ENCODE measurements around the gene GNG13.
"Not testable (repeated sequence)": the region's sequence is repeated elsewhere in the genome, so short reads cannot be mapped to it uniquely, and the experiment has no call there.

The GNG13 gene

DNA sequence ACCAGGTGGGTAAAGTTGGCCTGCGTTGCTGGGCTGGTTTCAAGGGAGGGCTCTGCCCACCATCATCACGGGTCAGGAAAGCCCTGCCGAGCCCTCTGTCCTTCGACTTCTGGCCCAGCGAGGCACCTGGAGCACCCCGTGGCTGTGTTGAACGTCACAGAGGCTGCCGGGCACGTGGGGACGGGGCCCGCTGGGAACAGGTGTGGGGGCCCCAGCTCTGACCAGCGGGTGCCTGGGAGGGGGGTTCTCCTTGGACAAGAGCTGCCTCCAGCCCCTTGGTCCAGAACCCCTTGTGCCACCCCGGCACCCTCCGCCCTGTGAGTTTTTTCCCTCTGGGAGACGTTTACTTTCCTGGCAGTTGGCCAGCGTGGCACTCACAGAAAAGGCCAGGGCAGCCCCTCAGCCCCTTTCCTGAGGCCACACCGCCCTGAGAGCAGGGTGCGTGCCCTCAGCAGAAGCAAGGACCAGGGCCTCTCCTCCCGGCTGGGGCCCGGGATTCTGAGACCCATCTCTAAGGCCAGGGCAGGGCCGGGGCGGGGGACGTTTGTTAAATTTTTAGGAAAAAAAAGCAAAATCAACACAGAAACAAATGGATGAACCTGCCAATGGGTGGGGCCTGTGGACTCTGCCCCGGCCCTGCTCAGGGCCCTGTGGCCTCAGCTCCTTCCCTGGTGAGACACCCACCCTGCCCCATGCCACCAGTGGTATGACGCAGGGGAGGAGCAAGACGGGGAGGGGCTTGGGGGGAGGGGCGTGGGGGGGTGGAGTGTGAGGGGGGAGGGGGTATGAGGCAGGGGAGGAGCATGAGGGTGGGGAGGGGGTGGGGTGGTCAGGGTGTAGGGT, 31.3 kb upstream of the GNG13 start:
- DNase-seq = no peak

DNA sequence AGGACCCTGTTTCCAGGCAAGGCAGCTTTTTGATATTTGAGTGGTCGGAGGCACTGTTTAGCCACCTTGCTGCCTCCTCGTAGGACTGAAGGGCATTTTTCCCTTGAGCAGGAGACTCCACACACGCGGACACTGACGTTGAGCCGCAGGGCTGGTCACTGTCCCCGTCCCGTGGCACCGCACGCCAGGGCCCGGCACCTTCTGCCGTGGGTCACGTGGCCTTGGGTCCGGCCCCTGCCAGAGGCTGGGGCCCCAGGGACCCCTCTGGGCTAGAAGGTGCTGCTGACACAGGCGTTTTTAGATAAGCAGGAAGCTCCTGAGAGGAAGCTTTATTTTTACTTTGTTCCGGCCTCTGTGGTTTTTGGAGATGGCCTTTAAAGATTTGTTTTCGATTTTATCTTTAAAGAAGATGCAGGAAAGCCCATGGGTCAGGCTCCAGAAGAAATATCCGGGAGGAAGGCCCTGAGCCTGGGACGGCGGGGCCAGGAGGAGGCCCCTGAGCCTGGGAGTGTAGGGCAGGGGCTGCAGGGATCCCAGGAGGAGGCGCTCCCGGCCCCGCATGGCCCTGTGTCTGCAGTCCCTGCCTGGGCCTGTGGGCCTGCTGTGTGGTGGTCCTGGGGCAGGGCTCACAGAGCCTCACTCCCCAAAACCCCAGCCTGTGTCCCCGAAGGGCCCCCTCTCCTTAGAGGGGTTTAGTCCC, 30.5 kb upstream of the GNG13 start:
- DNase-seq = no peak

DNA sequence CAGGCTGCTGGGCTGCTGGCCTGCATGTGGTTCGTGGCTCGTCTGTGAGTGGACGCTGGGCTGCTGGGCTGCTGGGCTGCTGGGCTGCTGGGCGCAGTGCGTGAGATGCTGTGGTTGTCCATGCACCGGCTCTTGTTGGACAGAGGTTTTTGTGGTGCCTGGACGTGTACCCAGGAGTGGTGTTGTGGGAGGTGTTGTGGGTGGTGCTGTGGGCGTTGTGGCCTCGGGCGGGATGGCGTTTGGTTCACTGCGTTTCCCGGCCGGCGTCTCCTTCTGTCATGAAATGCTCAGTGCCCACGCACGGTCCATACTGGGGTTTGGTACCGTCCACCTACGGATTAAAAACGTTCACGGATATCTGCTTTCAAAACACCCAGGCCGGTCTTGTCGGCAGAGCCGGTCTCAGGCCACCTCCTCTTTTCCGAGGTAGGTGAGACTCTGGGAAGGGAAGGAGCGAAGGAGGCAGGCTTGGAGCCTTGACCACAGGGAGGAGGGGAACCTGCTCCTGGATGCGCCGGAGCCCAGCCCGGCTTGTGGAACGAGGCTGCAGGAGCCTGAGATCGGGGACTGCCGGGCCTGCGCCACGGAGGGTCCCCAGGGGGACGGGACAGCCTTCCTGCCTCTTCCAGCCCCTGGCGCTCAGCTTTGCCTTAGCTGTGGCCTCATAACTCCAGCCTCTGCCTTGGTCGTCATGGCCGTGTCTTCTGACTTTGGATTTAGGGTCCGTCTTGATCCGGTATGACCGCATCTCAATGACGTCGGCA, 29.8 kb upstream of the GNG13 start:
- DNase-seq = no peak

- DNase-seq = no peak
Measured at GRCh38 chr16:828891-829290, 28.4 kb upstream of the GNG13 start.

DNA sequence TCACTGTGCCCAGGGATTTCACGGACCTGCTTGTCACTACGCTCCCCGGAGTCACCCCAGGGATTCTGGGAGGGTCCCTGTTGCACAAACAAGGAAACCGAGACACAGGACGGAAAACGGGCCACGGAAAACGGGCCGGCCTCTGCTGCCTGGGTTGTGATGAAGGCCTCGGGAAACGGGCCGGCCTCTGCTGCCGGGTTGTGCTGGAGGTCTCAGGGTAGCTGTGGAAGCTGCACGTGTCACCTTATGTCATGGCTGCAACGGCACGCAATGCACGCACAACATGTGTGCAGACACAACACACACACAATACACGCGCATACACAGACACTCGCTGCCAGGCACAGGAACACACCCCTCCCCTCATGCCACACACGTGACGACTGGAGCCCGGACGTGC, 27.0 kb upstream of the GNG13 start:
- DNase-seq = no peak

DNA sequence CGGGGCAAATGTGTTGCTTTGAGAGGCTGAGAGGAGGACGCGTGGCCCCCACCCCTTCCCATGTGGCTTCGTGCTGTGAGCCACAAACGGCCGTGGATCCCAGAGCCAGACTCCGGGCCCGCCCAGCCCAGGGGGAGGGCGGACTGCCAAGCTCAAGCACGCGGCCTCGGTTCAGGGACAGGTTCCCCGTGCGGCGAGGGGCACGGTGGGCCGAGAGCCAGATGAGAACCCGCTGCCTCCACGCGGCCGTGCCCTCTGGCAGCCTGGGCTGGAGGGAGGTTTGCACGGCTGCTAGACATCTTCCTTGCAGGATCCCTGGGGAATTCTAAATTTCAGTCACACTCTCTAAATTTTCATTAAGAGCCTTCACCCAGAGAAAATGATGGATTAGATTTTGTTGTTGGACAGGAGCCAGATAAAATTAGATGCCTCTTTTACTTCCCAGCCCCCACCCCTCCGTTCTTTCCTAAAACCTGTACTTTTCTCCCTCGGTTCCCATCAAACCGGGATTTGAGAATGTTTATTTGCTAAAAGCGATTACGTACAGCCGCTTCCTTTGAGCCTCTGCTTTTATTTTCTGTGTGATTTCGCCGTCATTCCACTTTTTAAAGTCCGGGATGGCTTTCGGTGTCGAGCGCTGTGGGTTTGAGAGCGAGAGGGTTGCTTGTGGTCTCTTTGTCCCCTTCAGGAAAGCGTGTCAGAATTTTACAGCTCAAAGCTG, 25.0 kb upstream of the GNG13 start:
- no peak for DNase-seq

DNA sequence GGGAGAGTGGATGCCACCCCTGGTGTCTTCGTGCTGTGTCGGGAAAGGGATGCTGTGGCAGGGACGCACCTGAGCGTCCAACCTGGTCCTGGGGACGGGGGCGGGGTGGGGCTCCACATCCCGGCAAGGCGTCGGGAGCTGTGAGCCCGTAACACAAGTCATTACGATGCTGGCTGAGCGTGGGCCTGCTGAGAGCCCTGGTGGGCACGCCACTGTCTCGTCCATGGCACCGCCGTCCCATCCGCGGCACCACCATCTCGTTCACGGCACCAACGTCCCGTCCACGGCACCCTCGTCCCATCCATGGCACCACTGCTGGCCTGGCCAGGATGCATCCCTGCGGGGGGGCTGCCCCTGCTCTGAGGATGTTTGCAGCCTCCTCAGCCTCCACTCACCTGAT, 24.1 kb upstream of the GNG13 start:
- DNase-seq = no peak

DNA sequence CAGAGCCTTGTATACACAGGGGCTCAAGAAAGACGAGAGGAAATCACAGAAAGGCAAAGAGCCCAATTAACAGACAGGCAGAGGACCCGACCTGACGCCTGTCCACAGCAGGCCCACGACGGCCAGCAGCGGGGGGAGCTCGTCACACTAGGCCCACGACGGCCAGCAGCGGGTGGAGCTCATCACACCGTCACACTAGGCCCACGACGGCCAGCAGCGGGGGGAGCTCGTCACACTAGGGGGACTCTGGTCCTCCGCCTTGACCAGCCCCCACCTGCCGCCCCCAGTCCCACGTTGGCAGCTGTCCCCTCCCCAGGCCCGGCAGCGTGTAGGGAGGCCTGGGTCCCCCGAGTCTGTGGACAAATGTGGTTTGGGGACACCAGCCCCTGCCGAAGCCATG, 23.7 kb upstream of the GNG13 start:
- DNase-seq = no peak

GRCh38 chr16:822909-823297, 22.4 kb upstream of the GNG13 start:
- no peak for DNase-seq

GRCh38 chr16:822174-822908, 21.8 kb upstream of the GNG13 start:
- no peak for DNase-seq

DNA sequence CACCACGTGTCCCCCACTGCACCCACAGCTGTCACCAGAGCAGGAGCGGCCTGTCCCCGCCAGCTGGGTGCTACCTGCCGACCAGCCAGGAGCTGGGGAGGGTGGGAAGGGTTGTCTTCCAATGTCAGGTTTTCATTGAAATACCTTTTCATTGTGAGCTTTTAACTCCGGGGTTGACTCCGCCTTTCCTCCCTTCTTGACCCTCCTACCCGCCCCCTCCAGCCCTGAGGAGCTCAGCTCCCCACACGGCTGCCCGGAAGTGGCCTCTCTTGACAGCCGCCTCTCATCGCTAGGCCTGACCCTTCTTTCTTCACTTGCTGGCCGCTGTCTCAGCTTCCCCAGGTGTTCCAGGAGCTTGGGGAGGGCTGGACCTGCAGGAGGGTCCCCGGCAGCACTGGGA, 21.2 kb upstream of the GNG13 start:
- no peak for DNase-seq

- no peak for DNase-seq
Measured at GRCh38 chr16:820748-821147, 20.2 kb upstream of the GNG13 start.

DNA sequence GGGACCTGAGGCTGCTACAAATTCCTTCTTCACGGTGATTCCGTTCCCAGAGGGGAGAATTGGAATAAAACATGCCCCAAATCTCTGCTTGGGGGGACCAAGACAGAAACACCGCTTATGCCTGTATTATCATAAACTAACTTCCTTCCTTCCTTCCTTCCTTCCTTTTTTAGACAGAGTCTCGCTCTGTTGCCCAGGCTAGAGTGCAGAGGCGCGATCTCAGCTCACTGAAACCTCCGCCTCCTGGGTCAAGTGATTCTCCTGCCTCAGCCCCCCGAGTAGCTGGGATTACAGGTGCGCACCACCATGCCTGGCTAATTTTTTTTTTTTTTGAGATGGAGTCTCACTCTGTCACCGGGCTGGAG, 19.5 kb upstream of the GNG13 start:
- not testable (repeated sequence) for DNase-seq

- DNase-seq = no peak
Measured at GRCh38 chr16:819336-820043, 19.0 kb upstream of the GNG13 start.

DNA sequence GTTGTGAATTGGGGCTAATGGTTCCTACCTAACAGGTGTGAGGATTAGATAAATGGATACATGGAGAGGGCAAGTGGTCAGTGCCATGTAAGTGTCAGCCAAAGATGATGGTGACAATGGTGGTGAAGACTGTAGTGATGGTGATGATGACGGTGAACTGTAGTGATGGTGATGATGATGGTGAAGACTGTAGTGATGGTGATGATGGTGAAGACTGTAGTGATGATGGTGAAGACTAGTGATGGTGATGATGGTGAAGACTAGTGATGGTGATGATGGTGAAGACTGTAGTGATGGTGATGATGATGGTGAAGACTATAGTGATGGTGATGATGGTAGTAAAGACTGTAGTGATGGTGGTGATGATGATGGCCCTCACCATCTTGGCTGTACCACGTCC, 18.1 kb upstream of the GNG13 start:
- DNase-seq = no peak

- DNase-seq = no peak
Measured at GRCh38 chr16:818132-818531, 17.6 kb upstream of the GNG13 start.

- no peak for DNase-seq
Measured at GRCh38 chr16:817001-817906, 16.7 kb upstream of the GNG13 start.

DNA sequence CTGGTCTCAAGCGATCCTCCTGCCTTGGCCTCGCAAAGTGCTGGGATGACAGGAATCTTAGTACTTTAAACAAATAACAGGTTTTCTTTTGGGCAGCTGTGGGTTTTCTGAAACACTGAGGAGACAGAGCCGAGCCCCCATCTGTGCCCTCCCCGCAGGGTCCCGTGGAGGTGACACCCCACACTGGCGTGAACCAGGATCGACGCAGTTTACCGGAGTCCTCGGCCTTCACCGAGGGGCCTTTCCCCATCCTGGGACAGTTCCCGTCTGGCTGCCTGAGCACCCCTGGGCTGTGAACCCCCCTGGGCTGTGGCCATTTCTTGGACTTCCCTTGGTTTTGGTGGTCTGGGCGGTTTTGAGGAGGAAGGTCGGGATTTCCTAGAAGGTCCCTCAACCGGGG, 15.3 kb upstream of the GNG13 start:
- no peak for DNase-seq

DNA sequence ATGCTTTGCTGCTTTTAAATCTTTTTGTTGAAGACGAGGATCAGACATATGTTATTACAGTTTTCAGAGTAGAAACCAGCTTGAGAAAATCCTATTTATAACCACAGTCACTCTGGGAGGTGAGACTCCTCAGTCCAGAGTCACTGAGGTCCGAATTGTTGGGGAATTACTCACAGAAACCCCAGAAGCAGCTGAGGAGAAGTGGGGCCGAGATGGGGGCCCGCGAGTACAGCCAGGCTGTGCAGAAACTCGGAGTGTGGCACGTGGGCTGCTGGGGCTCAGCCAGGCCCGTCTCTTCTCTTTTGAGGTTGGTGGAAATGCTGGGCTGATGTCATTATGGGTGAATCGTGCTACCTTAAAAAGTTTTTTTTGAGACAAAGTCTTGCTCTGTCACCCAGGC, 14.4 kb upstream of the GNG13 start:
- DNase-seq = no peak

DNA sequence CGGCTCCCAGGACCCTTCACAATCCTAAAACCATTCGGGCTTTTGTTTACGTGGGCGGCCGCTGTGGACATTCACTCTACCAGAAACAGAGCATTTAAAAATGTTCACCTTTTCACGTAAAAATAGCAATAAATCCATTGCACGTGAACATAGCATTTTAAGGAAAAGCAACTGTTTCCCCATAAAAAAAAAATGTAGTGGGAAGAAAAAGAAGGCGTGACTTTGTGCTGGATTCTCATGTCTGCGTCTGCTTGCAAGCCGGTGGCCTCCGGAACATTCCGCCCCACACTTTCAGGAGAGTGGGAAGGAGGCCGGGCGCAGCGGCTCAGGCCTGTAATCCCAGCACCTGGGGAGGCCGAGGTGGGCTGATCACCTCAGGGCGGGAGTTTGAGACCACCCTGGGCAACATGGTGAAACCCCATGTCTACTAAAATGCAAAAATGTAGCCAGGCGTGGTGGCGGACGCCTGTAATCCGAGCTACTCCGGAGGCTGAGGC, 13.4 kb upstream of the GNG13 start:
- no peak for DNase-seq

All from hematopoietic multipotent progenitor cell treated with erythropoietin and hydrocortisone succinate and interleukin-3 and kit ligand, for 8 days (in vitro differentiated cells).